T-helper 17 cell (primary cell): ENCODE results near the gene COPS6. TPM values are rescaled to one million over a fixed set of nuclear protein-coding genes. Genes with fewer than 3 reads are reported as not detected.

Experiments
- ATAC-seq: fragments of 150-1000 bp; cut with Tn5 transposase; 2 replicates; pipeline ENCODE4 v1.10.0; 2021; ENCODE audit warnings: mild to moderate bottlenecking, moderate library complexity
- DNase-seq, 3 donors: peaks; one replicate each; pipeline versions ENCODE4 v3.0.0 to v3.0.0-alpha.2; 2020 to 2021
- H3K9me3 ChIP-seq: one replicate; pipeline ENCODE4 v1.7.0; 2013; ENCODE audit warnings: low read length, mild to moderate bottlenecking; ENCODE audit not compliant: control insufficient read depth, poor library complexity, severe bottlenecking
- H3K27ac Mint-ChIP-seq: one replicate; pipeline ENCODE4 v1.8.0; 2022; ENCODE audit warnings: mild to moderate bottlenecking, moderate library complexity, mixed read lengths
- H3K27me3 Mint-ChIP-seq: one replicate; pipeline ENCODE4 v1.8.0; 2022; ENCODE audit warnings: mixed read lengths
- H3K36me3 Mint-ChIP-seq: one replicate; pipeline ENCODE4 v1.8.0; 2022; ENCODE audit warnings: low read depth, mixed read lengths
- H3K4me1 Mint-ChIP-seq: one replicate; pipeline ENCODE4 v1.8.0; 2022; ENCODE audit warnings: mild to moderate bottlenecking, mixed read lengths
- H3K4me3 Mint-ChIP-seq: one replicate; pipeline ENCODE4 v1.8.0; 2022; ENCODE audit warnings: mild to moderate bottlenecking, moderate library complexity, mixed read lengths
- total RNA-seq, 4 donors: library from RNA in 2 of 4; stranded (reverse) in 2 of 4; gene quantifications; one replicate each; pipeline ENCODE4 v1.2.3 and lab custom pipeline; 2022 to 2026

COPS6 gene
- total RNA-seq, 2 donors from 2014 or later, result 62.5 to 64.7 TPM

DNA sequence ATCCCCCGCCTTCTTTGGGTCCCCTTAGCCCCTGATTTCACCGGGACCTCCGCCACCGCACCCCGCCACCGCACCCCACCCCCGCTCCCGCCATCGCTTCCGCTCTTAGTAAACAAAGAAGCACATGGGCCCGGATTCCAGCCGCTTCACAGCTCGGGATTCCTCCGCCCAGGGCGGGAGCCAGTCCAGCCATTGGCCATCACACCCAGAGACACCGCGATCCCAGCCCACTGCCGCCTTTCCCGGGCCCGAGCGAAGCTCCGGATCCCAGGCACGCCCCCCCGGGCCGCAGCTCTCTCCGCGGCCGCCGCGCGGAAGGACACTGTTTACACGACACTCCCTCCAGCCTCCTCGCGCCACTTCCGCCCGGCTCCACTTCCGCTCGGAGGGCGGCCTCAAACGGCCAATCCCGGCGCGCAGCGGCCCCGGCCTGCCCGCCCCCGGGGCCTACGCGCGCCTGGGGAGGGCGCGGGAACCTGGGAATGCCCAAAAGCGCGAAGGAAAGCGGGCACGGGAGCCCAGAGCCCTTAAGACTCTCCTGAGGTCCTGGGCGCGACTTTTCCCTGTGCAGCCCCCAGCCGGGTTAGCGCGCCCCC, 11.7 kb downstream of the COPS6 start:
- DNase-seq, result peak; percentile 76 to 81 (median 79)
- H3K27ac Mint-ChIP-seq, result peak overlapping the region; percentile 96
- peaks cover 4% of the 10 kb centered on the region for H3K36me3 Mint-ChIP-seq
- peak; percentile 77 for ATAC-seq
- H3K9me3 ChIP-seq, result no peaks in the 10 kb centered on the region
- H3K4me1 Mint-ChIP-seq, result peaks cover 41% of the 10 kb centered on the region
- H3K4me3 Mint-ChIP-seq, result peak overlapping the region; percentile 94
- H3K27me3 Mint-ChIP-seq, result no peaks in the 10 kb centered on the region

- Mint-ChIP-seq H3K27me3 (no peaks in the 10 kb centered on the region), H3K4me1 (peaks cover 38% of the 10 kb centered on the region), H3K27ac (peak within 1 kb of the TSS; percentile 96), H3K4me3 (peak within 1 kb of the TSS; percentile 94), H3K36me3 (peaks cover 2% of the 10 kb centered on the region)
- no peaks in the 10 kb centered on the region for H3K9me3 ChIP-seq
- DNase-seq (peak; percentile 90 to 92 (median 91)), ATAC-seq (peak; percentile 88)
Measured at GRCh38 chr7:100101016-100101862, 12.5 kb downstream of the COPS6 start, which contains the start of the genes AP4M1 and MCM7. TSS of gene AP4M1 (plus strand) at chr7:100101643. CDS start at chr7:100101715, 72 bp downstream. TSS of gene MCM7 (minus strand) at chr7:100101397. CDS start at chr7:100101294, 103 bp downstream.

DNA sequence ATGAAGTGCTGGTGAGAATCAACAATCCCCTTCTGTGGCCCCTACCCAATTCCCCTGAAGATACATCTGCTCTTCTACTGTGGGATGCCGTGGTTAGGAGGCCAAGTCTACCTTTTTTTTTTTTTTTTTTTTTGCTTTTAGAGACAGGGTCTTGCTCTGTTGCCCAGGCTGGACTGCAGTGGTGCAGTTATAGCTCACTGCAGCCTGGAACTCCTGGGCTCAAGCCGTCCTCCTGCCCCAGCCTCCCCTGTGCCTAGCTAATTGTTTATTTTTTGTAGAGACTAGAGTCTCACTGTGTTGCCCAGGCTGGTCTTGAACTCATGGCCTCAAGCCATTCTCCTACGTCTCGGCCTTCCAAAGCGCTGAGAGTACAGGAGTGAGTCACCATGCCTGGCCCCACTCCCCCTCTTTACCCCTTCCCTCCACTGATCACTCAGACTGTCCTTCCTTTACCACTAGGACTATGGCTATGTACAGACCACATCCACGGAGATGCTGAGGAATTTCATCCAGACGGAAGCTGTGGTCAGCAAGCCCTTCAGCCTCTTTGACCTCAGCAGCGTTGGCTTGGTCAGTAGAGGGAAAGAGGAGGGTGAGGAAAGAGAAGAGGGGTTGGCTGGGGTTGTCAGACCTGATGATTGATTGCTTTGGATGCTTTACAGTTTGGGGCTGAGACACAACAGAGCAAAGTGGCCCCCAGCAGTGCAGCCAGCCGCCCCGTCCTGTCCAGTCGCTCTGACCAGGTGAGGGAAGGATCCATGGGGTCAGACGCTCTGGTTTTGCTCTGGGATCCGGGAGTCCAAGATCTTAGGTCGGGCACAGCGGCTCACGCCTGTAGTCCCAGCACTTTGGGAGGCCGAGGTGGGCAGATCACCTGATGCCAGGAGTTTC, 14.4 kb downstream of the COPS6 start:
- H3K9me3 ChIP-seq, result no peaks in the 10 kb centered on the region
- Mint-ChIP-seq H3K36me3 (no peaks in the 10 kb centered on the region), H3K4me1 (peaks cover 34% of the 10 kb centered on the region), H3K27me3 (no peaks in the 10 kb centered on the region), H3K4me3 (peak overlapping the region; percentile 81), H3K27ac (peak overlapping the region; percentile 96)
- no peak for ATAC-seq
- no peak for DNase-seq

DNA sequence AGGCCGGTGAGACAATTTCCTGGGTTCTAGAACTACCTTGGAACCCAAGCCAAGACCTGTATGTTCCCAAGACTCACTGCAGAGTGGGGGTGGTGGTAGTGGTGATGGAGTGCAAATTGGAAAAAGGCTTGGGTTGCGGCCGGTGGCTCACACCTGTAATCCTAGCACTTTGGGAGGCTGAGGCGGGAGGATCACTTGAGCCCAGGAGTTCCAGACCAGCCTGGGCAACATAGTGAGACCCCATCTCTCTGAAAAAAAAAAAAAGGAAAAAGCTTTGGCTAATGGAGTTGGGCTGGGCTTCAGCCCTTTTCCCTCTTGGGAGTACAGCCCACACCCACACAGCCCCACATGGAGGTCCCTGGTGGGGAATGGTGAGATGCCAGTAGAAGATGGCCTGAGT, 16.8 kb downstream of the COPS6 start:
- DNase-seq, result no peak
- H3K4me1 Mint-ChIP-seq, result peaks cover 12% of the 10 kb centered on the region
- no peak for ATAC-seq
- H3K4me3 Mint-ChIP-seq, result no peak overlapping the region
- H3K27me3 Mint-ChIP-seq, result no peaks in the 10 kb centered on the region
- no peaks in the 10 kb centered on the region for H3K9me3 ChIP-seq
- no peaks in the 10 kb centered on the region for H3K36me3 Mint-ChIP-seq
- H3K27ac Mint-ChIP-seq, result no peak overlapping the region

DNA sequence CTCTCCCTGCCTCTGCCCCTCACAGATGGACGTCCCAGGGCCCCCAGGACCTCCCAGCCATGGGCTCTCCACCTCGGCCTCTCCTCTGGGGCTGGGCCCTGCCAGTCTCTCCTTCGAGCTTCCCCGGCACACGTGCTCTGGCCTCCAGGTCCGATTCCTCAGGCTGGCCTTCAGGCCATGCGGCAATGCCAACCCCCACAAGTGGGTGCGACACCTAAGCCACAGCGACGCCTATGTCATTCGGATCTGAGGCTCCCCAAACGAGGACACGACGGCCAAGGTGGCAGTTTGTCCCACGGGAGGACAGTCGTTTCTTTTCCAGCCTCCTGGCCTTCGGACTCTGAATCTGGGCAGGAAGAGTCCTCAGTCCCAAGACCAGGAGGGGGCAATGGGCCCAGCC, 17.9 kb downstream of the COPS6 start:
- ATAC-seq, result no peak
- no peaks in the 10 kb centered on the region for H3K9me3 ChIP-seq
- Mint-ChIP-seq H3K27ac (peak overlapping the region; percentile 24), H3K36me3 (no peaks in the 10 kb centered on the region), H3K4me1 (peaks cover 6% of the 10 kb centered on the region), H3K27me3 (no peaks in the 10 kb centered on the region), H3K4me3 (no peak overlapping the region)
- no peak for DNase-seq

GRCh38 chr7:100107125-100107737, 18.5 kb downstream of the COPS6 start:
- H3K4me3 Mint-ChIP-seq, result no peak overlapping the region
- peak overlapping the region; percentile 24 for H3K27ac Mint-ChIP-seq
- no peaks in the 10 kb centered on the region for H3K36me3 Mint-ChIP-seq
- DNase-seq (no peak), ATAC-seq (no peak)
- H3K4me1 Mint-ChIP-seq, result peaks cover 5% of the 10 kb centered on the region
- no peaks in the 10 kb centered on the region for H3K9me3 ChIP-seq
- H3K27me3 Mint-ChIP-seq, result no peaks in the 10 kb centered on the region

DNA sequence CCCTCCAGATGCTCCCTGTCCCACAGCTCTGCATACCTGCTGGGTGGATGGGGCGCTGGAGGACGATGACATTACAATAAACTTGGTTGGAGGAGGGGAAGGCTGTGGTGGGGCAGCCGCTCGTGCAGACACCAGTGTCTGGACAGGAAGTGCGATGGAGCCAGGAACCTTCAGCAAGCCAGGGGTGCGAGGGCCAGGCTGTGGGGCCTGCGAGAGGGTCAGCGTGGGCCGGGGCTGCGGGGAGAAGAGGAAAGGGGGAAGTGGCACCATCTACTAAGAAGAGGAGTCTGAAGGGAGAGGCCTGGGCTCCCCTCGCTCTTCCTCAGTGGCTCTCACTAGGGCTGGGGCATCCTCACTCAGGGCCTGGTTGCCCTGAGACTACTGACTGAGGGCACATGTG, 19.1 kb downstream of the COPS6 start:
- DNase-seq (no peak), ATAC-seq (no peak)
- Mint-ChIP-seq H3K27ac (no peak overlapping the region), H3K27me3 (no peaks in the 10 kb centered on the region), H3K4me1 (peaks cover 2% of the 10 kb centered on the region), H3K4me3 (no peak overlapping the region), H3K36me3 (no peaks in the 10 kb centered on the region)
- H3K9me3 ChIP-seq, result no peaks in the 10 kb centered on the region

DNA sequence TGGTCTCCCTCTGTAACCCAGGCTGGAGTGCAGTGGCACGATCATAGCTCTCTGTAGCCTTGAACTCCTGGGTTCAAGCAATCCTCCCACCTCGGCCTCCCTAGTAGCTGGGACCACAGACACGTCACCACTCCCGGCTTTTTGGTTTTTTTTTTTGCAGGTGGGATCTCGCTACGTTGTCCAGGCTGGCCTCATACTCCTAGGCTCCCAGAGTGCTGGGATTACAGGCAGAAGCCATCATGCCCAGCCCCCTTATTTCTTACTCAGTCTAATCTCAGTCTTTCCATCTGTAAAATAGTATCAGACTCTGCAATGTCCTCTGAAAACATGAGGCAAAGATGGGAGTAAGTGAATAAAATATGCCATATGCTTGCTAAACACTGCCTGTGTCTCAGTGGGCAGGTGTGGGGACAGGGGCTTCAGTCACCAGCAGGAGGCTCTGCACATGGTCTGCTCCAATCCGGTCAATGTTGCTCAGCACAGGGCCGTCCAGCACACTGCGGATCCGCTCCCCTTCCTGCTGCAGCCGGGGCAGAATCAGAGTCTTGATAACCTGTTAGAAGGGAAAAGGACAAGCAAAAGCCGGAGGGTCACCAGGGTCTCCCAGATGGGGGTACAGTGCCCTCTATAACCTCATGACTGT, 20.9 kb downstream of the COPS6 start:
- H3K4me3 Mint-ChIP-seq, result no peak overlapping the region
- DNase-seq (no peak), ATAC-seq (no peak)
- no peaks in the 10 kb centered on the region for H3K27me3 Mint-ChIP-seq
- H3K27ac Mint-ChIP-seq, result no peak overlapping the region
- no peaks in the 10 kb centered on the region for H3K9me3 ChIP-seq
- H3K36me3 Mint-ChIP-seq, result no peaks in the 10 kb centered on the region
- no peaks in the 10 kb centered on the region for H3K4me1 Mint-ChIP-seq

DNA sequence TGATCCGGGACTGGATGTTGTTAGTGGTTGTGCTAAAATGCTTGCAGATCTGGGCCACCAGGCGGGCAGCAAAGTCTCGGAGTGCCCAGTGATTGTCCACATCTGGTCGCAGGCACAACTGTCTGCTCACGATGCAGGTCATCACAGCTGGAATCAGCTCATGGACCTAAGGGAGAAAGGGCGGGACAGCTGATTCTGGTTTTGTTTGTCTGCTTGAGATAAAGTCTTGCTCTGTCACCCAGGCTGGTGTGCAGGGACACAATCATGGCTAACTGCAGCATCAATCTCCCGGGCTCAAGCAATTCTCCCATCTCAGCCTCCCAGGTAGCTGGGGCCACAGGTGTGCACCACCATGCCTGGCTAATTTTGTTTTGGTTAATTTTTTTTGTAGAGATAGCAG, 22.4 kb downstream of the COPS6 start:
- H3K9me3 ChIP-seq, result no peaks in the 10 kb centered on the region
- no peaks in the 10 kb centered on the region for H3K27me3 Mint-ChIP-seq
- H3K4me1 Mint-ChIP-seq, result no peaks in the 10 kb centered on the region
- no peaks in the 10 kb centered on the region for H3K36me3 Mint-ChIP-seq
- DNase-seq (no peak), ATAC-seq (no peak)
- no peak overlapping the region for H3K4me3 Mint-ChIP-seq
- no peak overlapping the region for H3K27ac Mint-ChIP-seq

DNA sequence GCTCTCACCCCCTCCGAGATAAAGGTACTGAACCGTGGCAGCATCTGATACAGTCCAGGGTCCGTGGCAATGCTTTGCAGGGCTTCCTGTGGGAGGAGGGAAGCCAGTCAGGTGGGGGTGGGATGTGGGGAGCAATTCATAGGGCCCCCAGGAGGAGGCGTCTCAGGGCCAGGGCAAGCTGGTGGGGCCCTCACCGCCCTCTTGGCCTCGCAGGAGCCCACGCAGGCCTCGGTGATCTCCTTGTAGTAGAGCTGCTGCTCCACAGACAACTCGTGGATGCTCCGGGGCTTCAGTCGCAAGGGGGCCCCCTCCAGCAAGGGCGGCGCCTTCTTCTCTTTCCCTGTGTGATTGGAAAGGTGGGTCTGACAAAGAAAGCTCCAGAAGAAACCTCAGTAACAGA, 23.1 kb downstream of the COPS6 start:
- Mint-ChIP-seq H3K4me1 (peaks cover 3% of the 10 kb centered on the region), H3K27ac (no peak overlapping the region), H3K4me3 (no peak overlapping the region), H3K36me3 (no peaks in the 10 kb centered on the region), H3K27me3 (no peaks in the 10 kb centered on the region)
- no peak for DNase-seq
- H3K9me3 ChIP-seq, result no peaks in the 10 kb centered on the region
- ATAC-seq, result no peak

DNA sequence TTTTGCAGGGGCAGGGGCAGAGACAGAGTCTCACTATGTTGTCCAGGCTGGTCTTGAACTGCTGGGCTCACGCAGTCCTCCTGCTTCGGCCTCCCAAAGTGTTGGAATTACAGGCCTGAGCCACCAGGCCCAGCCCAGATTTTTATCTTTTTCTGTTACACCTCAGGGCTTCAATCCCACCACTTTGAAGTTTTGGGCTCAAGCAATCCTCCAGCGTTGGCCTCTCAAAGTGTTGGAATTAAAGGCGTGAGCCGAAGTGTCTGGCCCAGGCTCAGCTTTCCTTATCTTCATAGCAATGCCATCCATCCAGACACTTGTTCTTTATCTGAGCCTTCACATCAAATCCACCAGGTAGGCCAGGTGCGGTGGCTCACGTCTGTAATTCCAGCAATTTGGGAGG, 26.3 kb downstream of the COPS6 start:
- ATAC-seq (no peak), DNase-seq (no peak)
- H3K27ac Mint-ChIP-seq, result no peak overlapping the region
- no peaks in the 10 kb centered on the region for H3K27me3 Mint-ChIP-seq
- no peak overlapping the region for H3K4me3 Mint-ChIP-seq
- H3K36me3 Mint-ChIP-seq, result no peaks in the 10 kb centered on the region
- peaks cover 18% of the 10 kb centered on the region for H3K4me1 Mint-ChIP-seq
- H3K9me3 ChIP-seq, result no peaks in the 10 kb centered on the region

DNA sequence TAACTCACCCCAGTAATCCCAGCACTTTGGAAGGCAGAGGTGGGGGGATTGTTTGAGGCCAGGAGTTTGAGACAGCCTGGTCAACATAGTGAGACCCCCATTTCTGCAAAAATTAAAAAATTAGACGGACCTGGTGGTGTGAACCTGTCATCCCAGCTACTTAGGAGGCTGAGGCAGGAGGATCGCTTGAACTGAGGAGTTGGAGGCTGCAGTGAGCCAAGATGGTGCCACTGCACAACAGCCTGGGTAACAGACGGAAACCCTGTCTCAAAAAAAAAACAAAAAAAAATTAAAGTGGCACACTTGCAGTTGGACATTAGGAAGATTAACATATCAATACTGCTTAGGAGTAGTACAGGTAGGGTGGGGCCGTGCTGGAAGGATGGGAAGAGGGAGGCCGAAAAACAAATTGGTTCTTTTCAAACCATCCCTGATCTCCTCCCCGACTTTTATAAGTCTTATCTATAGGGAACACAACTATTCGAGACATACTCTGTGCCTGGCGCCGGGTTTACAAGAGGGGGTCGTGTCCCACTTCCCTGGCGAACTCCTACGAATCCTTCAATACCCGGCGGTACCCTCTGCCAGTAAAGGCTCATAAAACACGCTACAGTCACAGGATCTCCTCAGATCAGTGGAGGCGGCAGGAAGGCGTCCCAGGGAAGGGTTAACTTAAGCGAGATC, 29.8 kb downstream of the COPS6 start:
- H3K4me1 Mint-ChIP-seq, result peaks cover 28% of the 10 kb centered on the region
- ATAC-seq (no peak), DNase-seq (no peak)
- H3K27me3 Mint-ChIP-seq, result no peaks in the 10 kb centered on the region
- H3K9me3 ChIP-seq, result no peaks in the 10 kb centered on the region
- H3K36me3 Mint-ChIP-seq, result no peaks in the 10 kb centered on the region
- H3K4me3 Mint-ChIP-seq, result peak overlapping the region; percentile 96
- peak overlapping the region; percentile 99 for H3K27ac Mint-ChIP-seq
